Measurements from ENCODE around the gene CLUH. TPM values are rescaled to one million over a fixed set of nuclear protein-coding genes. Genes with fewer than 3 reads are reported as not detected.
A peak's percentile ranks its signal among the peaks of the same experiment; 100 is the strongest.

Gene CLUH
- total RNA-seq, 1 experiment from 2014 or later = 161 TPM

- no peaks in the 10 kb centered on the region for H3K9me3 ChIP-seq
- no peak overlapping the region for H3K4me3 Mint-ChIP-seq (ENCODE audit: unreplicated experiment)
- H3K27me3 ChIP-seq (replicated peaks; ENCODE audit: control insufficient read depth, insufficient read depth, low read length) = no peaks in the 10 kb centered on the region
- H3K27me3 Mint-ChIP-seq (ENCODE audit: insufficient read depth, unreplicated experiment) = no peaks in the 10 kb centered on the region
- no TSS peak for BruUV-seq (replicated peaks)
- peaks cover 6% of the 10 kb centered on the region for H3K36me3 ChIP-seq (ENCODE audit: control insufficient read depth, insufficient read depth, low read length)
- no peak for TF ChIP-seq CTCF (IDR thresholded peaks at IDR 0.05; ENCODE audit: insufficient read depth in 1 of 2, low read depth in 1 of 2, low read length in 1 of 2, severe bottlenecking in 1 of 2, unreplicated experiment in 1 of 2)
- H3K4me3 ChIP-seq (ENCODE audit: low read depth, low read length) = no peak overlapping the region
- H3K4me1 ChIP-seq = no peaks in the 10 kb centered on the region
- peaks cover 82% of the 10 kb centered on the region for H3K36me3 Mint-ChIP-seq (ENCODE audit: insufficient read depth, unreplicated experiment)
- H3K4me1 Mint-ChIP-seq (ENCODE audit: low read depth, unreplicated experiment) = no peaks in the 10 kb centered on the region
- DNase-seq = peak in 1 of 2 experiments; percentile 34
- no peak overlapping the region for H3K27ac Mint-ChIP-seq (ENCODE audit: unreplicated experiment)
- intact Hi-C loops (cut with micrococcal nuclease; ENCODE audit: unreplicated experiment) = no loop called here
- ChIA-PET CTCF (no interaction called here), POLR2A (no interaction called here)
- no peaks in the 10 kb centered on the region for H3K9me3 Mint-ChIP-seq (ENCODE audit: unreplicated experiment)
Observed at GRCh38 chr17:2694381-2695242, 17.0 kb downstream of the CLUH start.

GRCh38 chr17:2693561-2694380, 17.8 kb downstream of the CLUH start:
- no TSS peak for BruUV-seq (replicated peaks)
- no peaks in the 10 kb centered on the region for H3K4me1 Mint-ChIP-seq (ENCODE audit: low read depth, unreplicated experiment)
- CTCF ChIA-PET = no interaction called here

More at GRCh38 chr17:2693561-2694380, 17.8 kb downstream of the CLUH start:
- Histone ChIP-seq H3K4me3 (ENCODE audit: low read depth, low read length) (no peak overlapping the region), H3K27me3 (replicated peaks; ENCODE audit: control insufficient read depth, insufficient read depth, low read length) (no peaks in the 10 kb centered on the region), H3K4me1 (no peaks in the 10 kb centered on the region), H3K36me3 (ENCODE audit: control insufficient read depth, insufficient read depth, low read length) (peaks cover 6% of the 10 kb centered on the region), H3K9me3 (no peaks in the 10 kb centered on the region)
- intact Hi-C loops (cut with micrococcal nuclease; ENCODE audit: unreplicated experiment) = no loop called here
- no peak overlapping the region for H3K27ac Mint-ChIP-seq (ENCODE audit: unreplicated experiment)
- H3K9me3 Mint-ChIP-seq (ENCODE audit: unreplicated experiment) = no peaks in the 10 kb centered on the region
- H3K36me3 Mint-ChIP-seq (ENCODE audit: insufficient read depth, unreplicated experiment) = peaks cover 82% of the 10 kb centered on the region
- no peak overlapping the region for H3K4me3 Mint-ChIP-seq (ENCODE audit: unreplicated experiment)
- POLR2A ChIA-PET = interaction anchor here (0.5 kb wide), 1 partner anchor 40 kb away, joined by 6 read pairs; no protein-coding TSS in a partner anchor
- no peaks in the 10 kb centered on the region for H3K27me3 Mint-ChIP-seq (ENCODE audit: insufficient read depth, unreplicated experiment)
- TF ChIP-seq CTCF (IDR thresholded peaks at IDR 0.05; ENCODE audit: insufficient read depth in 1 of 2, low read depth in 1 of 2, low read length in 1 of 2, severe bottlenecking in 1 of 2, unreplicated experiment in 1 of 2) = no peak
- no peak for DNase-seq
